RWPE1 (cell line): ENCODE results near the gene URM1.

Experiments
- CTCF ChIA-PET: fragments of 350-600 bp; sonication (Branson Sonifier 250); formaldehyde crosslinking; extraction: SDS; loops from one replicate; lab custom pipeline; 2021; lab: Yijun Ruan, JAX
- POLR2A ChIA-PET: fragments of 400-600 bp; formaldehyde crosslinking; extraction: SDS; loops from one replicate; lab custom pipeline; 2020; ENCODE audit warnings: antibody characterized with exemption; ENCODE audit not compliant: low non-redundant PET; lab: Yijun Ruan, JAX
- DNase-seq: peaks from one replicate; pipeline ENCODE4 v3.0.0; 2012; ENCODE audit warnings: low spot score
- H3K27ac ChIP-seq: fragments of 450-650 bp; 2 replicates; pipeline ENCODE4 v1.5.1; 2017
- CTCF ChIP-seq: fragments of 450-650 bp; conservative IDR thresholded peaks from 2 replicates; pipeline ENCODE4 v1.5.1; 2017; ENCODE audit warnings: low read depth, mild to moderate bottlenecking

The URM1 gene

GRCh38 chr9:128344931-128345605 lies 26.1 kb upstream of the URM1 start:
- no peak for DNase-seq
- TF ChIP-seq CTCF, result no peak
- ChIA-PET CTCF (interaction anchor here (0.6 to 1.1 kb wide), 3 partner anchors 17 to 50 kb away, joined by 3 to 4 read pairs (median 3); no protein-coding TSS in a partner anchor), POLR2A (no interaction called here)
- no peak overlapping the region for H3K27ac ChIP-seq

GRCh38 chr9:128349125-128349524 lies 22.0 kb upstream of the URM1 start:
- no peak for DNase-seq
- ChIA-PET CTCF (no interaction called here), POLR2A (interaction anchor here (0.5 kb wide), 1 partner anchor 209 kb away, joined by 7 read pairs; no protein-coding TSS in a partner anchor)
- TF ChIP-seq CTCF, result no peak
- H3K27ac ChIP-seq, result peak overlapping the region; percentile 0; the same call in 1 of the 2 replicates

GRCh38 chr9:128349772-128350171 lies 21.4 kb upstream of the URM1 start:
- H3K27ac ChIP-seq, result peak overlapping the region; percentile 0; the same call in 1 of the 2 replicates
- no peak for DNase-seq
- CTCF ChIA-PET, result interaction anchor here (0.9 to 1.0 kb wide), 2 partner anchors 8 to 12 kb away, joined by 3 to 5 read pairs; no protein-coding TSS in a partner anchor
- POLR2A ChIA-PET, result no interaction called here
- TF ChIP-seq CTCF, result no peak

- TF ChIP-seq CTCF, result no peak
- peak overlapping the region; percentile 41; the same call in 1 of the 2 replicates for H3K27ac ChIP-seq
- DNase-seq, result no peak
- CTCF ChIA-PET, result interaction anchor here (0.7 to 1.7 kb wide), 2 partner anchors 14 to 26 kb away, joined by 4 to 7 read pairs; no protein-coding TSS in a partner anchor
- POLR2A ChIA-PET, result no interaction called here
Observed at GRCh38 chr9:128355451-128355850, 15.7 kb upstream of the URM1 start.

GRCh38 chr9:128358090-128358489 lies 13.1 kb upstream of the URM1 start:
- DNase-seq, result no peak
- TF ChIP-seq CTCF, result no peak
- POLR2A ChIA-PET, result no interaction called here
- CTCF ChIA-PET, result interaction anchor here (1.6 kb wide), 1 partner anchor 63 kb away, joined by 7 read pairs; no protein-coding TSS in a partner anchor
- peak overlapping the region; percentile 41 for H3K27ac ChIP-seq

GRCh38 chr9:128358861-128359260 lies 12.3 kb upstream of the URM1 start:
- TF ChIP-seq CTCF, result no peak
- CTCF ChIA-PET, result interaction anchor here (0.7 to 2.0 kb wide), 2 partner anchors 17 to 460 kb away, joined by 5 to 8 read pairs; partner anchors contain the start of gene ENDOG
- POLR2A ChIA-PET, result interaction anchor here (0.6 kb wide), 1 partner anchor 208 kb away, joined by 3 read pairs; no protein-coding TSS in a partner anchor
- no peak for DNase-seq
- peak overlapping the region; percentile 41 for H3K27ac ChIP-seq
